Measurements from ENCODE around the gene TBXA2R.

- TF ChIP-seq POLR2AphosphoS5 (IDR thresholded peaks at IDR 0.05; ENCODE audit: low read depth) = no peak
- TF ChIP-seq CTCF (IDR thresholded peaks at IDR 0.05; ENCODE audit: insufficient read depth, low read length) = no peak
Observed at GRCh38 chr19:3593156-3593555, 13.5 kb downstream of the TBXA2R start.
